ENCODE results near the gene NRG3.

- TF ChIP-seq CTCF (IDR thresholded peaks at IDR 0.05) (no peak), POLR2A (IDR thresholded peaks at IDR 0.05) (no peak)
These were observed 391.4 kb downstream of the NRG3 start for GRCh38 chr10:82266438-82266837.

All from testis (tissue), 2 donors.